NCI-H748 treated with DMSO at 0.1 percent for 48 hours (cell line): ENCODE results near the gene SLC49A3.
"Not testable (repeated sequence)": the region's sequence is repeated elsewhere in the genome, so short reads cannot be mapped to it uniquely, and the experiment has no call there.

Experiments used
- DNase-seq: peaks from one replicate; lab custom pipeline; 2025; lab: John Stamatoyannopoulos, UW

Gene SLC49A3

DNA sequence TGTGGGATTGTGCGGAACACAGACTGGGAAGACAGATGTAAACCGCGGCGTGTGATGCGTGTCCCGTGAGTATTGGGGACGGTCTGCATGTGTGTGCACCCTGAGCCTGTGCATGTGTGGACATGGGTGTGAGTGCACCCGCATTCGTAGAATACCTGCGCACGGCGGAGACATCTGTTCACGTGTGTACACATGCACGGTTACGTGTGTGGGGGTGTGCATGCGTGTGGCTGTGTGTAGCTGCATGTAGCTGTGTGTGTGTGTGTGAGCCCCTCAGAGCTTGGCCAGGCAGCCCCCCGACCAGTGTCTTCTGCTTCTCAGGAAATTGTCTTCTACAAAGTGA, 34.5 kb downstream of the SLC49A3 start:
- DNase-seq, result no peak

DNA sequence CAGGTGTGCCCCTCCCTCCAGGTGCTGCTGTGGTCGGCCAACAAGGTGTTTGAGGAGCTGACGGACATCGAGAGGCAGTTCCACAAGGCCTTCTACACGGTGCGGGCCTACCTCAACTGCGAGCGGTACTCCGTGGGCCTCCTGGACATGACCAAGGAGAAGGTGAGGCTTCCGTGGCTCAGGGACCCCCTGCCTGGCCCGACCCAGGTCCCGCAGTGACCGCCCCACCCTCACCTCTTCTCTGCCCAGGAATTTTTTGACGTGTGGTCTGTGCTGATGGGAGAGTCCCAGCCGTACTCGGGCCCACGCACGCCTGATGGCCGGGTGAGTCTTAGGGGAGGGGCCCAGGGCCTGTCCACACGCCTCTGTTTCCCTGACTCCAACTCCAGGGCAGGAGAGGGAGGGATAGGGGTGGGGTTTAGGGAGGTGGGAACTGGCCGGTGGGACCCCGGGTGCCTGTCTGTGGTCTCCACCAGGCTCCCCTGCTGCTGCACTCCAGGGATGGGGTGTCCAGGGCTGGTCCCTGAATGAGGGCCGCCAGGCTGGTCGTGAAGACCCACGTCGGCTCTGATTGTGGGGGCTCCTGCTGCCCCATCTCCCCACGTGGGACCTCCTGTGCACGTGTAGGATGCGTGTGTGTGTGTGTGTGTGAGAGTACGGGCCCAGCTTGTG, 35.0 kb downstream of the SLC49A3 start:
- DNase-seq, result no peak

GRCh38 chr4:653080-653821, 35.7 kb downstream of the SLC49A3 start:
- DNase-seq, result no peak

GRCh38 chr4:651884-652642, 36.9 kb downstream of the SLC49A3 start:
- no peak for DNase-seq

GRCh38 chr4:650951-651883, 37.7 kb downstream of the SLC49A3 start:
- no peak for DNase-seq

DNA sequence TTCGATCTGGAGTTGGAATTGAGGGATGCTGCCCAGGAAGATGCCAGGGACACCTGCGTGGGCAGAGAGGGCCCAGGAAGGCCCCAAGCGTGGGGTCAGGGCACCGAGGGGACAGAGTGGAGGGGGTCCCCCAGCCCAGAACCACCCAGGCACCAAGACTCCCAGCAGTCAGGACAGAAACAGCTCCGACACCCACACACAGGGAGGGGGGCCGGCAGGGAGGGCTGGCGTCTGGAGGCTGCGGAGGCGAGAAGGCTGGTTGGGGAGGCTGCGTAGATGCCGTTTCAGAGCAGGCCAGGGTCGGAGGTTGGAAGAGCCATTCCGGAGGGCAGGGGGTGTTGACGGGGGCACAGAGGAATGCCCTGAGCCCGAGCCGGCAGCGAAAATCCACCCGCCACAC, 38.5 kb downstream of the SLC49A3 start:
- DNase-seq, result no peak

GRCh38 chr4:649751-650310, 39.1 kb downstream of the SLC49A3 start:
- DNase-seq, result no peak

- DNase-seq, result no peak
Measured at GRCh38 chr4:649293-649625, 39.7 kb downstream of the SLC49A3 start.

GRCh38 chr4:648579-649292, 40.2 kb downstream of the SLC49A3 start:
- DNase-seq, result no peak

DNA sequence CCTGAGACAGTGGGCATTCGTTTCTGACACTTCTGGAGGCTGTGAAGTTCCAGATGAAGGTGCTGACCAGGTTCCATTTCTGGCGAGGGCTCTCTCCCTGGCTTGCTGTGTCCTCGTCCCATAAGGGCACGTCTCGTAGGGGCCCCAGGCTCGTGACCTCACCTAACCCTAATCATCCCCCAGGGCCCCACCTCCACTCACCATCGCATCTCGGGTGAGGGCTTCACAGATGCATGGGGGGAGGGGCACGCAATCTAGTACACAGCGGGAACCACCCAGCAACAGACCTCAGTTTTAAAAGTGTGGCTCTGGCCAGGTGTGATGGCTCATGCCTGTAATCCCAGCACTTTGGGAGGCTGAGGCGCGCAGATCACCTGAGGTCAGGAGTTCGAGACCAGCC, 41.5 kb downstream of the SLC49A3 start:
- no peak for DNase-seq

GRCh38 chr4:646460-646859, 42.5 kb downstream of the SLC49A3 start:
- no peak for DNase-seq

- not testable (repeated sequence) for DNase-seq
Measured at GRCh38 chr4:642366-642765, 46.6 kb downstream of the SLC49A3 start.

- DNase-seq, result no peak
Measured at GRCh38 chr4:637536-638280, 51.2 kb downstream of the SLC49A3 start.

- DNase-seq, result no peak
Measured at GRCh38 chr4:636628-637159, 52.3 kb downstream of the SLC49A3 start.

DNA sequence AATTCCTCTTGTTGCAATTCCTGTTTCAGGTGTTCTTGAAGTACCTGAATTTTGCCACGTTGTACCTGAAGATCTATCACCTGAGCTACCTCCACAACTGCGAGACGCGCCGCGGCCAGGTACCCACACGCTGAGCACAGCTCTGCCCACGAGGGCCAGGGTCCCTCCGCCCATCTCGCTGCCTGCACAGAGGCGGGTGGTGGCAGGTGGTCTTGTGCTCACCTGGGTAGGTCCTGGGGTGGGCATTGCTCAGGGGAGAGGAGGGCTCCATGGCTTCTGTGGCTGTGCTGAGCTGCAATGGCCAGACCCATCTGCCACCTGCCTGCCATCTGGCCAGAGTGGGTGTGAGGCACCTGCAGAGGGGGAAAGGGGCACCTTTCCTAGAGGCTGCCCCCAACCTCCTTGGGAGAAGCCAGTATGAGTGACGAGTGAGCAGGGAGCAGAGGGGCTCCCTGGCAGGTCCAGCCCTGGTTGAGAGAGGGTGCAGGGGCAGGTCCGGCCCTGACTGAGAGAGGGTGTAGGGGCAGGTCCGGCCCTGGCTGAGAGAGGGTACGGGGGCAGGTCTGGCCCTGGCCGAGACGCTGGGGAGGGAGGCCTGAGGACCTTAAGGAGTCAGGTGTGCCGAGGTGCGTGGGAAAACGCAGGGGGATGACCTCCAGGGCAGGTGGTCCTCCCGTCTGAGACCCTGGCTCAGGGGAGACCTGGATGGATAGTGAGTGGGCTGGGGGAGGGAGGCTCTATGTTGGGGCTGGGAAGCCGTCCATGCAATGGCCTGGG, 52.9 kb downstream of the SLC49A3 start:
- DNase-seq, result no peak

GRCh38 chr4:635066-635835, 53.7 kb downstream of the SLC49A3 start:
- not testable (repeated sequence) for DNase-seq

DNA sequence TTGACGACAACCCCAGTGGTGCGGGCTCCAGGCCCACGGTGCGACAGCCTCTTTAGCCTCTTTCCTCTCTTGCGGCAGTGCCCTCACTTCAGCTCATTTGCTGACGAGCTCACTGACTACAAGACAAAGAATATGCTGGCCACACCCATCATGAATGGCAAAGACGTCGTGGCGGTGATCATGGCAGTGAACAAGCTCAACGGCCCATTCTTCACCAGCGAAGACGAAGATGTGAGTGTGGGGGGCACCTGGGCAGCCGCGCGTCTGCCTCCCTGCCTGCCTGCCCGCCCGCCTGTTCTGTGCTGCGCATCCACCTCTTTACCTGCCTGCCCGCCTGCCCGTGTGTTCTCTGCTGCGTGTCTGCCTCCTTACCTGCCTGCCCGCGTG, 54.4 kb downstream of the SLC49A3 start:
- DNase-seq, result no peak

GRCh38 chr4:633976-634598, 54.9 kb downstream of the SLC49A3 start:
- DNase-seq, result no peak
